Right renal pelvis (tissue), 4 donors: Measurements from ENCODE around the gene TREML2. TPM values are rescaled to one million over a fixed set of nuclear protein-coding genes. Genes with fewer than 3 reads are reported as not detected.

Experiments
- DNase-seq, 4 donors: peaks; one replicate each; pipeline ENCODE4 v3.0.0-alpha.2; 2013; ENCODE audit warnings: low read depth in 4 of 4, low spot score in 3 of 4, missing footprints in 1 of 4
- polyA plus RNA-seq, 4 donors: library from polyadenylated mRNA; unstranded; fragments of 120-200 nt; gene quantifications; one replicate each; pipeline ENCODE4 v1.2.1, GENCODE V29; 2013; ENCODE audit not compliant: insufficient read length in 4 of 4

TREML2 gene
- polyA plus RNA-seq, 4 donors = 0.04 to 0.40 (median 0.18) TPM

GRCh38 chr6:41155132-41155805 is 45.7 kb downstream of the TREML2 start:
- no peak for DNase-seq

- no peak for DNase-seq
Observed at GRCh38 chr6:41153992-41154625, 46.8 kb downstream of the TREML2 start, which contains the start of gene TREML1. TSS of gene TREML1 (minus strand) at chr6:41154347. CDS start at chr6:41154288, 59 bp downstream.

GRCh38 chr6:41153451-41153850 is 47.5 kb downstream of the TREML2 start:
- DNase-seq = no peak

GRCh38 chr6:41150671-41151070 is 50.3 kb downstream of the TREML2 start:
- no peak for DNase-seq

- no peak for DNase-seq
Observed at GRCh38 chr6:41147917-41148316, 53.0 kb downstream of the TREML2 start.

Other genes starting within 250 kb of the TREML2 start
- gene UNC5CL, start 161.9 kb downstream of the TREML2 start, polyA plus RNA-seq = 1 to 10 TPM; 5.3 to 7.9 (median 6.1) TPM
- under 1 TPM in 3 of 4 donors, not detected in 1; 0.45 to 0.69 (median 0.66) TPM for gene TSPO2, start 158.7 kb downstream of the TREML2 start, polyA plus RNA-seq
- gene APOBEC2, start 147.9 kb downstream of the TREML2 start, polyA plus RNA-seq = under 1 TPM; 0.18 to 0.65 (median 0.23) TPM
- 10 to 100 TPM; 62.5 to 69.1 (median 63.9) TPM for gene OARD1, start 128.8 kb downstream of the TREML2 start, polyA plus RNA-seq
- gene NFYA, start 128.2 kb downstream of the TREML2 start, polyA plus RNA-seq = 10 to 100 TPM; 45.2 to 52.0 (median 51.5) TPM
- gene TREML1, start 46.8 kb downstream of the TREML2 start, polyA plus RNA-seq = 1 to 10 TPM in 1 of 4 donors, under 1 TPM in 3; 0.52 to 1.2 (median 0.79) TPM
- under 1 TPM; 0.15 to 0.63 (median 0.42) TPM for gene TREM2, start 38.0 kb downstream of the TREML2 start, polyA plus RNA-seq
- not detected for gene TREML4, start 27.2 kb upstream of the TREML2 start, polyA plus RNA-seq
- gene TREM1, start 85.5 kb upstream of the TREML2 start, polyA plus RNA-seq = under 1 TPM in 1 of 4 donors, not detected in 3; 0.29 TPM
- not detected for gene NCR2, start 134.5 kb upstream of the TREML2 start, polyA plus RNA-seq